Keratinocyte (primary cell): ENCODE results near the gene GALNT7.

Experiments
- CTCF ChIP-seq, 3 experiments: IDR thresholded peaks in 1 of 3; conservative IDR thresholded peaks in 1 of 3; optimal IDR thresholded peaks in 1 of 3; 2 replicates in 2 of 3; 3 replicates in 1 of 3; pipeline versions ENCODE3 to v1.5.1; 2011; ENCODE audit warnings: low read length in 3 of 3, mild to moderate bottlenecking in 3 of 3, moderate library complexity in 2 of 3, control low read depth in 1 of 3, inconsistent platforms in 1 of 3; ENCODE audit not compliant: insufficient read depth in 2 of 3; ENCODE audit errors: extremely low read depth in 1 of 3
- EZH2 ChIP-seq: IDR thresholded peaks from one replicate; pipeline ENCODE4 v1.6.1; 2012; ENCODE audit warnings: inconsistent platforms, mild to moderate bottlenecking, low read length, moderate library complexity

DNA sequence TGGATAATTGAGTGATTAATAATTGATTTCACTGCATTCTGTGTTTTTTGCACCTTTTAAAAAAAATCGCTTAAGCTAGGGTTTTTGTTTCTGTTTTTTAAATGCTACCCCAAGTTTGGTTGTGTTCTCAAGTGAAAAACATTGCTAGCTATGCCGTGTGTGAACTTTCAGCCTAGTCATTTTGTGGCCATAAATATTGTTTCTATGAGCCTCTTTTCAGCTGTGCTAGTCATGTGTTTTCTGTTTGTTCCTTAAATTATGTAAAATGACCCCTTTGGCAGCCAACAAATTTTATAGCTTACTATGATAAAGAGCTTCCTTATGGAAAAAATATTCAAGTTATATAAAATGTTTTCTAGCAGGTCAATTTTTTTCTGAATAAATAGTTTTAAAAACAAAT is 59.1 kb downstream of the GALNT7 start:
- TF ChIP-seq CTCF (optimal IDR thresholded peaks at IDR 0.05 in 1 of 3, IDR thresholded peaks at IDR 0.05 in 1 of 3, conservative IDR thresholded peaks at IDR 0.05 in 1 of 3; ENCODE audit: extremely low read depth in 1 of 3, insufficient read depth in 2 of 3, low read length in 3 of 3) (no peak), EZH2 (no peak)
